ENCODE measurements around the gene HMCN1.

Gene HMCN1

GRCh38 chr1:186043296-186043695 lies 309.1 kb downstream of the HMCN1 start:
- H3K27ac ChIP-seq, result no peak overlapping the region
- no peak for TF ChIP-seq ZFX (IDR thresholded peaks at IDR 0.05; ENCODE audit: borderline replicate concordance)
- TF ChIP-seq CTCF (IDR thresholded peaks at IDR 0.05), result no peak

GRCh38 chr1:186044079-186044685 lies 310.0 kb downstream of the HMCN1 start:
- TF ChIP-seq CTCF (IDR thresholded peaks at IDR 0.05) (no peak), ZFX (IDR thresholded peaks at IDR 0.05; ENCODE audit: borderline replicate concordance) (no peak)
- H3K27ac ChIP-seq, result no peak overlapping the region

DNA sequence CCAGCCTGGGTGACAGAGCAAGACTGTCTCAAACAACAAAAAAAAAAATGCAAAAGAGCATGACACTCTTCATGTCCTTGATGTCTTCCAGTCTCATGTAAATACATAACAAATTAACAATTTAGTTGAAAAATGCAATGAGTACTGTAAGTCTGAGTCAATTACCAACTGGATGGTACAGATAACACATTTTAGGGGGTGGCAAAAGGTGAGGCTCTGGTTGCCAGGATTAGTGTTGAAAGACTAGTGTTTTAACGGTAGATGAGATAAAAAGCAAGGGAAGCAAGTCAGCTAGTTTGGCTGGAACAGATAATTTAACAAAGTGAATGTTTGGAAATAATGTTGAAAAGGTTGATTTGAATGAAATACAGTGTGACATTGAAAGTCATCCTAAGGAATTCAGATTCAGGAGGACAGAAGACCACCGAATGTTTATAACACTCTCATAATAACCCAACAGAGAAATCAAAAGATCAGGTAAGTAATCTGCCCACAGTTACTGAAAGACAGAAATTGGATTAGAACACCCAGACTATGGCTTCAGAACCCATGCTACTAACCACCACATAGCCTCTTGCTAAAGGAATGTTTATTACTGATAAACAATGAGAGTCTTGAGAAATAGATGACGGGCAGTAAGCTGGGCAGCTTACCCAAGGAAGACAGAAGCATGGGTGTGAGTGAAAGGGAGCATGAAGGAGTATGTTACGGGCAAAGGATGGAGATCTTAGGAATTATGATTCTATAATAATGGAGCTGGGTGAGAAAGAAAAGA lies 312.4 kb downstream of the HMCN1 start:
- H3K27ac ChIP-seq, result no peak overlapping the region
- TF ChIP-seq CTCF (IDR thresholded peaks at IDR 0.05) (no peak), ZFX (IDR thresholded peaks at IDR 0.05; ENCODE audit: borderline replicate concordance) (no peak)

- H3K27ac ChIP-seq, result no peak overlapping the region
- TF ChIP-seq ZFX (IDR thresholded peaks at IDR 0.05; ENCODE audit: borderline replicate concordance) (no peak), CTCF (IDR thresholded peaks at IDR 0.05) (no peak)
These were observed 316.2 kb downstream of the HMCN1 start for GRCh38 chr1:186050360-186050759.

GRCh38 chr1:186054003-186054402 lies 319.8 kb downstream of the HMCN1 start:
- TF ChIP-seq ZFX (IDR thresholded peaks at IDR 0.05; ENCODE audit: borderline replicate concordance) (no peak), CTCF (IDR thresholded peaks at IDR 0.05) (no peak)
- H3K27ac ChIP-seq, result no peak overlapping the region

DNA sequence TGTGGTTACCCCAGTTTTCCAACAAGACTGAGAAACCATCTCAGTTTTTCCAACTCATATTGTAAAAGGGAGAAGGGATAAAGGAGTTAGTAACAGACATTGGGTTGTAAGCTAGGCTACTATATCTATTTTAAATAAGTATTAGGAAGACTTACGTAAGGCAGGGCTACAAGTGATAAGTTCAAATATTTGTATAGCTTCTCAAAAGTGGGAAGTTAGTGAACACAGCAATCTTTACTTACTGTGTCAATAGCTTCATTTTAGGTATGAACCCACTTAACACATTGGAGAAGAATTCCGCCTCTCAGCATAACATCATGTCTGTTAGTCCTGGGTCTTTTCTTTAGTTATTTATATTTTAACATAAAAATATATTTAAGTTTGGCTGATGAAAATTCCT lies 320.7 kb downstream of the HMCN1 start:
- H3K27ac ChIP-seq, result no peak overlapping the region
- no peak for TF ChIP-seq CTCF (IDR thresholded peaks at IDR 0.05)
- no peak for TF ChIP-seq ZFX (IDR thresholded peaks at IDR 0.05; ENCODE audit: borderline replicate concordance)

DNA sequence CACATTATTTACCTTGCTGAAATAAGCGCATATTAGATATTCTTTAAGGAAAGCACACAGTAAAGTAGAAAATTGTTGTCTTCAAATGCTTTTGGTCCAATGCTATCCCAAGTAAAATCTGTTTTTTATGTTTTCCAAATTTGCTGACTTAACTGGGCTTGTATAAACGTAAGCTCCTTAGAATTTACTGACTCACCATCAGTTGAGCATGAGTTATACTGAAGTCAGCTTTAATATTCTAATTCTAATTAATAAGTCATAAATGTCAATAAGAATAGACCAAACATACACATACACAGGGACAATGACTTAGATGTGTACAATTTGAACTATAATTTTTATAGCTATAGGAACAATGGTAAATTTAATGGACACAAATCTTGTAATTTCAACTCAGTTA lies 321.7 kb downstream of the HMCN1 start:
- no peak overlapping the region for H3K27ac ChIP-seq
- TF ChIP-seq ZFX (IDR thresholded peaks at IDR 0.05; ENCODE audit: borderline replicate concordance) (no peak), CTCF (IDR thresholded peaks at IDR 0.05) (no peak)

All from 22Rv1 (cell line).